Measurements from ENCODE around the gene MED12. TPM values are rescaled to one million over a fixed set of nuclear protein-coding genes. Genes with fewer than 3 reads are reported as not detected.
A peak's percentile ranks its signal among the peaks of the same experiment; 100 is the strongest.

The MED12 gene
- total RNA-seq (2022), result 44.1 and 55.4 TPM in 2 replicates
- percentile 62 among the genes with signal in this experiment for Bru-seq, nascent RNA
- percentile 77 among the genes with signal in this experiment for BruChase-seq, experiment 1, labeled RNA remaining after a 2-hour chase
- BruChase-seq, experiment 2, labeled RNA remaining after a 6-hour chase, result percentile 85 among the genes with signal in this experiment
- long read RNA-seq, full-length matches to known transcripts, result 3 of 11 reads
- long read RNA-seq, partial matches to known transcripts, result 6 of 11 reads
- long read RNA-seq, other reads (novel, unspliced or antisense), result 2 of 11 reads

- CTCF ChIA-PET, result interaction anchor here (0.7 to 1.2 kb wide), 2 partner anchors 17 to 110 kb away, joined by 3 to 4 read pairs; no protein-coding TSS in a partner anchor
- Histone ChIP-seq H3K4me1 (no peaks in the 10 kb centered on the region), H3K36me3 (ENCODE audit: control insufficient read depth, insufficient read depth, low read length) (no peaks in the 10 kb centered on the region; the same call in 1 of the 2 replicates), H3K27me3 (replicated peaks; ENCODE audit: control insufficient read depth, insufficient read depth, low read length) (no peaks in the 10 kb centered on the region), H3K9me3 (no peaks in the 10 kb centered on the region), H3K4me3 (ENCODE audit: low read depth, low read length) (peak within 1 kb of the TSS; percentile 71)
- DNase-seq, result peak; percentile 75 to 79
- Mint-ChIP-seq H3K36me3 (ENCODE audit: insufficient read depth, unreplicated experiment) (peaks cover 5% of the 10 kb centered on the region), H3K27ac (ENCODE audit: unreplicated experiment) (peak within 1 kb of the TSS; percentile 64), H3K4me1 (ENCODE audit: low read depth, unreplicated experiment) (no peaks in the 10 kb centered on the region), H3K4me3 (ENCODE audit: unreplicated experiment) (peak within 1 kb of the TSS; percentile 75), H3K27me3 (ENCODE audit: insufficient read depth, unreplicated experiment) (no peaks in the 10 kb centered on the region), H3K9me3 (ENCODE audit: unreplicated experiment) (no peaks in the 10 kb centered on the region)
- TSS peak; percentile 99 for BruUV-seq (replicated peaks)
- intact Hi-C loops (cut with micrococcal nuclease; ENCODE audit: unreplicated experiment), result loop anchor here (1.0 kb wide), 1 partner anchor 50 kb away; the partner anchor contains the start of gene SNX12
- TF ChIP-seq CTCF (IDR thresholded peaks at IDR 0.05; ENCODE audit: insufficient read depth in 1 of 2, low read depth in 1 of 2, low read length in 1 of 2, severe bottlenecking in 1 of 2, unreplicated experiment in 1 of 2), result no peak
- POLR2A ChIA-PET, result interaction anchor here (0.7 to 2.2 kb wide), 5 partner anchors 11 to 247 kb away, joined by 3 to 8 read pairs (median 4); no protein-coding TSS in a partner anchor
Measured at GRCh38 chrX:71118032-71118984, at the start of gene MED12. Gene MED12, plus strand, starts transcription at chrX:71118596. Its CDS starts 159 bp downstream, at chrX:71118755.

- Mint-ChIP-seq H3K4me1 (ENCODE audit: low read depth, unreplicated experiment) (peaks cover 26% of the 10 kb centered on the region), H3K9me3 (ENCODE audit: unreplicated experiment) (no peaks in the 10 kb centered on the region), H3K36me3 (ENCODE audit: insufficient read depth, unreplicated experiment) (peaks cover 12% of the 10 kb centered on the region), H3K27me3 (ENCODE audit: insufficient read depth, unreplicated experiment) (no peaks in the 10 kb centered on the region), H3K27ac (ENCODE audit: unreplicated experiment) (no peak overlapping the region), H3K4me3 (ENCODE audit: unreplicated experiment) (no peak overlapping the region)
- BruUV-seq (replicated peaks), result no TSS peak
- Histone ChIP-seq H3K4me1 (0 out of 2 replicates have a peak, but pooled peaks cover 5% of the 10 kb centered on the region), H3K27me3 (replicated peaks; ENCODE audit: control insufficient read depth, insufficient read depth, low read length) (no peaks in the 10 kb centered on the region), H3K9me3 (no peaks in the 10 kb centered on the region), H3K4me3 (ENCODE audit: low read depth, low read length) (no peak overlapping the region), H3K36me3 (ENCODE audit: control insufficient read depth, insufficient read depth, low read length) (no peaks in the 10 kb centered on the region)
- POLR2A ChIA-PET, result no interaction called here
- CTCF ChIA-PET, result no interaction called here
- TF ChIP-seq CTCF (IDR thresholded peaks at IDR 0.05; ENCODE audit: insufficient read depth in 1 of 2, low read depth in 1 of 2, low read length in 1 of 2, severe bottlenecking in 1 of 2, unreplicated experiment in 1 of 2), result no peak
- intact Hi-C loops (cut with micrococcal nuclease; ENCODE audit: unreplicated experiment), result no loop called here
- DNase-seq, result no peak
Measured at GRCh38 chrX:71070531-71070930, 47.9 kb upstream of the MED12 start.

Measured in Caco-2 (cell line).